GM12873 (cell line): ENCODE results near the gene ZC2HC1C.

Experiments
- TF ChIP-seq, protein P1 (sequence below): IDR thresholded peaks from 2 replicates; pipeline ENCODE4 v1.5.1; 2012; ENCODE audit warnings: low read depth, mild to moderate bottlenecking, moderate library complexity, low read length, control low read depth; ENCODE audit not compliant: insufficient read depth; ENCODE audit errors: missing control alignments

Gene ZC2HC1C

DNA sequence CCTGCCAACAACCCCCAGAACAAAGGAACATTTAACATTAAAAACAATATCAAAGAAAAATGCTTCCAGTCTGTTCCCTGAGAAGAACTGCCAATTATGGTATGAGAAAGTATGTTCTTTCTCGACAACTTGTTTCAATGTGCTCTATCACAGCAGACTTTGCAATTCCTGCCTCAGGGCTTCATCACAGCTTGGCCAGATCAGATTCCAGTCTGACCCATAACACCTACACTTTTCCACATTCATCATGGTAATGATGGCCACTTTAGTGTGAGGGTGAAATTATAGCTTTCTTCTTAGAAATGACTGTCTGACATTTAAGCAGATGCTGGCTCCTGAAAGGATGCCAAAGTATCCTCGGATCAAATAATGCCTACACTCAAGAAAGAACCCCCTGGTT lies 40.4 kb downstream of the ZC2HC1C start:
- TF ChIP-seq, protein P1, sequence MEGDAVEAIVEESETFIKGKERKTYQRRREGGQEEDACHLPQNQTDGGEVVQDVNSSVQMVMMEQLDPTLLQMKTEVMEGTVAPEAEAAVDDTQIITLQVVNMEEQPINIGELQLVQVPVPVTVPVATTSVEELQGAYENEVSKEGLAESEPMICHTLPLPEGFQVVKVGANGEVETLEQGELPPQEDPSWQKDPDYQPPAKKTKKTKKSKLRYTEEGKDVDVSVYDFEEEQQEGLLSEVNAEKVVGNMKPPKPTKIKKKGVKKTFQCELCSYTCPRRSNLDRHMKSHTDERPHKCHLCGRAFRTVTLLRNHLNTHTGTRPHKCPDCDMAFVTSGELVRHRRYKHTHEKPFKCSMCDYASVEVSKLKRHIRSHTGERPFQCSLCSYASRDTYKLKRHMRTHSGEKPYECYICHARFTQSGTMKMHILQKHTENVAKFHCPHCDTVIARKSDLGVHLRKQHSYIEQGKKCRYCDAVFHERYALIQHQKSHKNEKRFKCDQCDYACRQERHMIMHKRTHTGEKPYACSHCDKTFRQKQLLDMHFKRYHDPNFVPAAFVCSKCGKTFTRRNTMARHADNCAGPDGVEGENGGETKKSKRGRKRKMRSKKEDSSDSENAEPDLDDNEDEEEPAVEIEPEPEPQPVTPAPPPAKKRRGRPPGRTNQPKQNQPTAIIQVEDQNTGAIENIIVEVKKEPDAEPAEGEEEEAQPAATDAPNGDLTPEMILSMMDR = no peak

DNA sequence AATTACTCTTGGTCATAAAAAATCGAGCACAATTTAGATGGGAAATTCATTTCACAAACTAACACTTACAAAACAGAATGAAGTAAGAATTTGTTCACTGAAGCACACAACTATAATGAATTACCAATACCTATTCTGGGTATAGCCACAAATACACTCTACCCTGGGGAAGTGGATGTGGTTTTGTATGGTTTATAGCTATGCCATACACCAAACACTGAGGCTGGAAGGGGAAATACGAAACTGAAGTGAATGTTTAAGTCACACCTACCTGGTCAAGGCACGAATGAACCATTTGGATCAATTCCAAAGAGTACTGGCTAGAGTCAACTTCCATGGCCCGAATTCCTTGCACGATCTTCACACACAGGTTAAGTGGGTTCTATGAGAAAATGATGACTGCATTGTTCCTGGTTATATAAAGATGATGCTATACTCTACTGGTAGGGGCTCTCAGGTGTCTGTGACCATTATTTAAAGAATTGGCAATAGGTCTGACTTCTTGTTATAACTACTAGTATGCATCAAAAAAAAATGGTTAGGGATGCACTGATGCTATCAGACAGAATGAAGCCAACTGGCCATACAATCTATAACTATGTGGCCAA lies 44.6 kb downstream of the ZC2HC1C start:
- TF ChIP-seq, protein P1 = no peak

DNA sequence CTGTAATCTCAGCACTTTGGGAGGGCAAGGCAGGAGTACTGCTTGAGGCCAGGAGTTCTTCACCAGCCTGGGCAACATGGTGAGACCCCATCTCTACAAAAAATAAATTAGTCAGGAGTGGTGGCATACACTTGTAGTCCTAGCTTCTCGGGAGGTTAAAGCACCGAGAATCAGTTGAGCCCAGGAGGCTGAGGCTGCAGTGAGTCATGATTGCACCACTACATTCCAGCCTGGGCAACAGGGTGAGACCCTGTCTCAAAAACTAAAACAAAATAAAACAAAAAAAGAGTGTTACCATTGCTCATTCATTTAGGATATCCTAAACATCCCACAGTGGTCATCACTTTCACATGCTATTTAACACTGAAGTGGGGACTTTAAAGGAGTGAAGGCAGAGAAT lies 49.6 kb downstream of the ZC2HC1C start:
- TF ChIP-seq, protein P1 = no peak

DNA sequence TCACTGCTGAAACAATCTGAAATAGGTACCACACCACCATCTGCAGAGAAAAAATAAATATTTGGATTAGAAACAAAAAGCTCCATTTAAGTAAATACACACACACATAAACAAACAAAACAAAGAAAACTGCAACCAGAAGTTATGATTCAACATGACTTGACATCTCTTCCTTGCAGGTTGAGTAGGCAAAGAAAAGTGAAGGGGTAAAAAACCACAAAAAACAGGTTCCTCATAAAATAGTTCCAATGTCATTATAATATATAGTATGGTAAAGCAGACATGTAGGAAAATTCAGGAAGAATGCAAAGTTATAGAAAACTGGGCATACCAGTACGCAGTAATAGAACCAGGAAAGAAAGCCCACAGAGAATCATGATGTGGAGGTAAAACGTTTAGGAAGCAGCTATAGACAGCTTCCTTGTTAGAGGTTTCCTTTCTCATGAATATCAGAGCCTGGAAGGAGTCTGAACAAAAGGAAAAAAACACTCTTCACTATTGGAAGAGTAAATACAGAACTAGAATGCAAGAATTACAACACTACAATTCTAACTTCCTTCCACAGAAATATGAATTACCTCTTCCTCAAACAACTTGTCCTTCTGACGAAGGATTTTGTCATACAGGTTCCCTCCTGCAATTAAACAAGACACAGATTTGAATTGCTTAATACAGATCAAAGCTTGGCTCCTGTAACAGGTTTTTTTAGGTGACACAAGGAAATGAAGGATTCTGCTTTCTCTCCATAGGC lies 51.3 kb downstream of the ZC2HC1C start:
- TF ChIP-seq, protein P1 = no peak

DNA sequence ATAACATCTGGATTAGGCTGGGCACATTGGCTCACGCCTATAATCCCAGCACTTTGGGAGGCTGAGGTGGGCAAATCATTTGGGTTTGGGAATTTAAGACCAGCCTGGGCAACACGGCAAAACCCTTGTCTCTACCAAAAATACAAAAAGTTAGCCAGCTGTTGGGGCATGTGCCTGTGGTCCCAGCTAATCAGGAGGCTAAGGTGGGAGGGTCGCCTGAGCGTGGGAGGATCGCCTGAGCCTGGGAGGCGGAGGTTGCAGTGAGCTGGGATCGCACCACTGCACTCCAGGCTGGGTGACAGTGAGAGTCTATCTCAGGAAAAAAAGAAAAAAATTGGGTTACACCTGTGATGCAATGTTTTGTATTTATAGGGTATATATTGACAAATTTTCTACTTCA lies 52.1 kb downstream of the ZC2HC1C start:
- TF ChIP-seq, protein P1 = no peak

DNA sequence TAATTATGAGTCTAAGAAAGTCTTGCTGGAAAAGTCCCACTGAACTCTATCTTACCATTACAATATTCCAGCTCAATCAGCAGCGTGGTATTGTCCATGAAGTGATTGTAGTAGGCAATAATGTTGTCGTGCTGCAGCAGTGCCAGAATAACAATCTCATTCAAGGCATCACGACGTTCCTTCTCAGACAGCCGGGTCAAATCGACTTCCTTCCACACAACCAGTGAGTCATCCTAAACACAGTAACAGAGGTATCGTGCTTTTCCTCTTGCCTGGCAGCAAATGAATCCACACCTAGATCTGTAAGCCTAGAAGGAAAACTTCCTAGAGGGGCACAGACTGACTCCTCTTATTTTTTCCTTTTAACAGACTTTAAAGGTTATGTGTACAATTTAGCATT lies 54.5 kb downstream of the ZC2HC1C start:
- TF ChIP-seq, protein P1 = no peak

DNA sequence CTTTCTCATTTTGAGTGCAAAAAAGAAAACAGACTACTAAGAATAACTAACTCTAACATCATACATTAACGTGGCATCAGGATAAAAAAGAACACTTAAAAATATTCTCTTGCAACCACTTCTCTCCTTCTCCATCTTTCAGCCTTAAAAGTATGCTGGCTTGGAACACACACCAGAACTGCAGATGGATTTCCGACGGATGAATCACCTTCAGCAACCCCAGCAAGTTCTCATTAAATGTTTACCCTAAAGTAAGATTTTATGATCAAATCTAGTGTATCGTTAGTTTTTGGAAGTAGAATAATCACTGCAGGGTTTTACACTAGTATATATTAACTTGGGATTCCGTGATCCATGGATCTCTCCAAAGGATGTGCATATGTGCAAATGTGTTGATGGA lies 56.2 kb downstream of the ZC2HC1C start:
- TF ChIP-seq, protein P1 = no peak
